T follicular helper cell (primary cell): ENCODE measurements around the gene KLK1.

ENCODE experiments used
- DNase-seq: peaks from one replicate; pipeline ENCODE4 v3.0.0-alpha.2; 2020; ENCODE audit warnings: low read depth
- total RNA-seq, 2 experiments: gene quantifications; one replicate each; lab custom pipeline; 2026; lab: John Stamatoyannopoulos, UW

Gene KLK1
- 0 reads per million in 2 experiments for total RNA-seq

GRCh38 chr19:50823389-50824042 lies at the start of gene KLK1:
KLK1 (minus strand) TSS chr19:50823787; CDS start chr19:50823748, 39 bp downstream.
- DNase-seq, result no peak

- DNase-seq, result no peak
Observed at GRCh38 chr19:50873056-50873455, 49.5 kb upstream of the KLK1 start, which contains the start of gene KLK2. KLK2 (plus strand) TSS chr19:50873439; CDS start chr19:50873474, 35 bp downstream.

- DNase-seq, result no peak
Observed at GRCh38 chr19:50870417-50871089, 47.0 kb upstream of the KLK1 start.

- no peak for DNase-seq
Observed at GRCh38 chr19:50869479-50869878, 45.9 kb upstream of the KLK1 start.

- no peak for DNase-seq
Observed at GRCh38 chr19:50861496-50862286, 38.1 kb upstream of the KLK1 start.

- no peak for DNase-seq
Observed at GRCh38 chr19:50861010-50861409, 37.4 kb upstream of the KLK1 start.

GRCh38 chr19:50859849-50860248 lies 36.3 kb upstream of the KLK1 start:
- DNase-seq, result no peak

GRCh38 chr19:50858886-50859285 lies 35.3 kb upstream of the KLK1 start:
- no peak for DNase-seq

GRCh38 chr19:50857366-50857765 lies 33.8 kb upstream of the KLK1 start:
- no peak for DNase-seq

- DNase-seq, result no peak
Observed at GRCh38 chr19:50854636-50855410, 31.2 kb upstream of the KLK1 start, which contains the start of gene KLK3. KLK3 (plus strand) TSS chr19:50854915; CDS start chr19:50854956, 41 bp downstream.

GRCh38 chr19:50851620-50852019 lies 28.0 kb upstream of the KLK1 start:
- no peak for DNase-seq

- DNase-seq, result no peak
Observed at GRCh38 chr19:50850738-50851137, 27.2 kb upstream of the KLK1 start.

GRCh38 chr19:50844296-50844935 lies 20.8 kb upstream of the KLK1 start:
- no peak for DNase-seq

- no peak for DNase-seq
Observed at GRCh38 chr19:50843701-50844221, 20.2 kb upstream of the KLK1 start.

GRCh38 chr19:50843205-50843604 lies 19.6 kb upstream of the KLK1 start:
- no peak for DNase-seq

- DNase-seq, result no peak
Observed at GRCh38 chr19:50842130-50842529, 18.5 kb upstream of the KLK1 start.

- no peak for DNase-seq
Observed at GRCh38 chr19:50839712-50840655, 16.4 kb upstream of the KLK1 start.

- no peak for DNase-seq
Observed at GRCh38 chr19:50838239-50838638, 14.7 kb upstream of the KLK1 start.

GRCh38 chr19:50837300-50837699 lies 13.7 kb upstream of the KLK1 start:
- no peak for DNase-seq
